ENCODE results near the gene NDST4.

GRCh38 chr4:115152081-115152480 is 38.7 kb upstream of the NDST4 start:
- TF ChIP-seq CTCF (IDR thresholded peaks at IDR 0.05; ENCODE audit: low read depth, low read length, poor library complexity, severe bottlenecking): no peak
- TF ChIP-seq EZH2phosphoT487 (IDR thresholded peaks at IDR 0.05; ENCODE audit: borderline replicate concordance, low read length): no peak

Data from DOHH2 (cell line).